Measurements from ENCODE around the gene VPS8.

The VPS8 gene

DNA sequence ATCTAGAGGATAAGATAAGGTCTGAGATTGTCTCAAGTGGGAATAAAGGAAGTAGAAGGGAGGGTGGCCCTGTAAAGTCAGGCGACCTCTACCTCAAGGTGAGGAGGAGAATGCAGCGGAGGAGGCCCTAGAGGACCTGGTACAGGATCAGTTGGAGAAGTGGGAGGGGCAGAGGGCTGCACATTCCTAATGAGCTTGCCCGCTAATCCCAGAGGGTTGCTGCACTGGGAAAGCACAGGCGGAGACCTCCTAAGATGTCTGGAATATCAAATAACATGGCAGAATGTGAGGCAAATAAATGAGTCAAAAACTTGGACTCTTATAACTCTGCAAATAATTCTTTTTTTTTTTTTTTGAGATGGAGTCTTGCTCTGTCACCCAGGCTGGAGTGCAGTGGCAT lies 30.2 kb upstream of the VPS8 start:
- DNase-seq (ENCODE audit: low read depth, low spot score): no peak

DNA sequence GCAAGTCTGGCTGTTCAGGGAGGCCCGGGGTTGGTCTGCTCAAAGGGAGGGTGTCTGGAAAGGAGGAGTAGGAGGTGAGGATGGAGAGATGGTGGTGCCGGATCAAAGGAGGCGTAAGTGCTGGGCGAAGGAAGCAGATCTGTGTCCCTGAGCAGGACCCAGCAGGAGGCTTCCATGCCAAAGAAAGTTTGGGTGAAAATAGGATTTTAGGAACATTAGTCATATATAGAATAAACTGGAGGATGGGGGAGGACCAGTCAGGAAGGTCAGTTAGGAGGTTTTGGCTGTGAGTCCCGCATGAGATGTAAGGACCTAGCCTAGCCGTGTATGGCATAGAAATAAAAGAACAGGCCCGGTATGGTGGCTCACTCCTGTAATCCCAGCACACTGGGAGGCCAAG lies 28.6 kb upstream of the VPS8 start:
- no peak for DNase-seq (ENCODE audit: low read depth, low spot score)

DNA sequence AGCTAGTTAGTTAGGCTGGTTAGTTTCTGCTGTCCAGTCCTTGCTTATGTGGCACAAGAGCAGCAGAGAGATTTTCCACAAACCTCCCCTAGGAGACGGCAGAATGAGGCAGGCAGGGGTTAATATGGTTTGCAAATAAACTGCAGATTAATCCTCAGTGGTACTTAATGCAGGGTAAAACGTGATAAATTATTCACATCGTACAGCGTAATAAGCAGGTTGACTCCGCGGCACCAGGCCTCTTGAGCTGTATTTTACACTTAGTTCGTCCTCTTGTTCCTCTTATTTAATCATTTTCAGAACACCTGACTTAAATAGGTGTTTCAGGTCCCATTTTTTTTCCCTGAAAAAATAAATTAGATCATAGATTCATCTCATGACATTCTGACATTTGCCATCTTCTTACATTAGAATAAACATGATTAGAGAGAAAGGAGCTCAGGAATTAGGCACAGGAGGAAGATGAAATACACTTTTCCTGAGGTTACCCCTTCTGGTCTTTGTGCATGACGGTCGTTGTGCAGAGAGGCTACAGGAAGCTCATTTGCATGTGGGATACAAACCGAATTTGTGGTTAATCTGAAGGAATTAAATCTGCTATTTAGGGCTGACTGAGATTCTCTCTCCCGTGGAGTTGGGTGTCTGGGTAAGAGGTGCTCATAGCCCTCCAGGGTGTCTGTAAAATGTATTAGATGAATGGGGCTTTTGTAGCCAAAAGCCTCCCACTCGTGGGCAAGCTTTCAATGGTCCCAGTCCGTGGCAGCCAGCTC lies 27.1 kb upstream of the VPS8 start:
- DNase-seq (ENCODE audit: low read depth, low spot score): no peak

DNA sequence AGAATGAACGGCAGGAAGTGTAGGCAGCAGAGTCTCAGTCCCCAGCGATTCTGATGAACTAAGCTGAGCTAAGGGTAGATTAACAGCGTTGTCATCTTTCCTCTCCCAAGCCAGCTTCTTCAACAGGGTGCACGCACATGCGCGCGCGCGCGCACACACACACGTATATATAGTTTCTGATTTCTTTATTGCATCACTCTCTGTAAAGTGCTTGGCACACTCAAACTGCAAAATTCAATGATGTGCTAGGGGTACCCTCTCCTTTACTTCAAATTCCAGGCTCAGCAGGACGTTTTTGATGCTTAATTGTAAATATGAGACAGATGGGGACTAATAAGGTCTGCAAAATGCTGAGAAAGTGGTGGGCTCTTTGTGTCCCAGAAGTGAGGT lies 26.1 kb upstream of the VPS8 start:
- no peak for DNase-seq (ENCODE audit: low read depth, low spot score)

DNA sequence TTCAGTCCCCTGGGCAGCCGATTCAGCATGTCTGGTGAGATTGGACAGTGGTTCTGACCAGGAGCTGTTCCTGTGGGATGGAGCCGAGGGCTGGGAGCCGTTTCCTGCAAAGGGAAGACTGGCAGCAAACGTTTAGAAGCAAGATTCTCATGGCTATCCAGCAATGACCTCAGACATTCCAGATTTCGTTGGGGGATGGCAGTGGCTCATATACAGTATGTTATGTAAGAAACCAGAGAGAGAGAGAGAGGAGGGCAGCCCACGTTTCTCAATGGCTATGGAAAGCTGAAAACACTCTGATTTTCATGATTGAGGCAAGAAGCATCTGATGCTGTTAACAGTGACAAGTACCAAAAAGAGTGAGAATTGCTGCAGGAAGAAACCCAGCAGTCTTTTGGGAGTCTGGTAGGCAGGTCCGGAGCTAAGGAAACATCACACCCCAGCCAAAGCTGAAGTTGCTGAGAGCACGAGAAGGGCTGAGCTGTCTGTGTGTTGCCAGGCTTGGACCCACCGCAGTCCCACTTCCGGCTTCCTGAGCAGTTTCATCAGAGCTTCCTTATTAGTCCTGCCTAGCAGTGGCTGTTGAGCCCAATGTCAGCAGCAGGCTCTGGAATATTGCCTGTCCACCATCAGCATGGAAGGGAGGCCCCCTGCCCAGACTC lies 25.6 kb upstream of the VPS8 start:
- DNase-seq (ENCODE audit: low read depth, low spot score): no peak

DNA sequence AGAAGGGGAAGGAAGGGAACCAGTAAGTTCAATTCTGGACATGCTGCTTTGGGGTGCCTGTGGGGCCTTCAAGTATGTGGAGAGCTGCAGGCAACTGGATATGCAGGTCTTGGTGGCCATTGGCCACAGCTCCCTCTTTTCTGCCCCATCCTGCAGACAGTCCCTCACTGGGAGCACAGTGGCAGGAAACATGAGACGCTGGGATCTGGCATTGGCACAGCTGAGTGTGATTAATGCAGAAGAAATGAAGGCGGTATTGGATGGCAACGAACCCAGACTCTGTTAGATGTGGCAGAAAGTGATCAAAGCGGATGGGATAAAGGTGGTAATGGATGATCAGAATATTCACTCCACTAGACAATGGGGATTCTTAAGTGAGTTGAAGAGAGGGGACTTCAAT lies 23.2 kb upstream of the VPS8 start:
- no peak for DNase-seq (ENCODE audit: low read depth, low spot score)

DNA sequence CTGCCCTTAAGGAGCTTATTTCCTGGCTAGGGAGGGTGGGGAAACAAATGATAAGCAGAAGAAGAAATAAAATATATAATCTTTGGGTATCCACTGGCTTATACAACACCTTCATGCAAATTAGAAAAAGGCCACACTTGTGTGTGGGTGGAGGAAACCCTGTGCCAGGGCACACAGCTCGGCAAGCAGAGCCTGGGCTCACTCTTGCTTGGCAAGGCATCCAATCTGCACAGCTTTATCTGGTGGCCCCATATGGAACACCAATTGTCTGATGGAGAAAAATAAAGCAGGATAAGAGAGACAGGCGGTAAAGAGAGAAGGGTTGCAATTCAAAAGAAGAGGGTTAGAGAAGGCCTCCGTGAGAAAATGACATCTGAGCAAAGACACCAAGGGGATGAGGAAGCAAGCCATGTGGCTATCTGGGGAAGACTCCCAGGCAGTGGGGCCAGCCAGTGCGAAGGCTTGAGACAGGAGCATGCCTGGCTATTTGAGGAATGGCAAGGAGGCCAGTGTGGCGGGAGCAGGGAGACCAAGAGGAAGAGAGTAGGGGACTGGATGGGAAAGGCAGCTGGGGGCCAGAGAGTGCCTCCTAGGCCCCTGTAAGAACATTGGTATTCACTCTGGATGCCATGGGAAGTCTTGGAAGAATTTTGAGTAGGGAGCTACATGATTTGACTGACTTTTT lies 22.5 kb upstream of the VPS8 start:
- DNase-seq (ENCODE audit: low read depth, low spot score): no peak

DNA sequence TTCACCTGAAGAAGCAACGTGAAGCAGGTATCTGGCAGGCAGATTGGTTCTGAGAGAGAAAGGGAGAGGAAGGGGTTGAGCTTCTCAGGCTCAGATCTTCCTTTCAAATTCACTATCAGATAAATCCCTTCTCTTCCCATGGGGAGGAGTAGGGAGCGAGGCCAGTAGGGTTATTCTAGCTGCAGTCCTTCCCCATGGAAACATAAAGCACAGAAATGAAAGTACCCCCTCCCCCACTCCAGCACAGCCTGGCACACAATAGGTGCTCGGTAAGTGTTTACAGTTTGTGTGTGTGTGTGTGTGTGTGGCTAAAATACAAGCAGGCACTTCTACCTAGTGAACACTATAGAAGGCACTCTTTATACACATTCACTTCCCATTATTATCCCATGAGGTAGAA lies 20.8 kb upstream of the VPS8 start:
- no peak for DNase-seq (ENCODE audit: low read depth, low spot score)

DNA sequence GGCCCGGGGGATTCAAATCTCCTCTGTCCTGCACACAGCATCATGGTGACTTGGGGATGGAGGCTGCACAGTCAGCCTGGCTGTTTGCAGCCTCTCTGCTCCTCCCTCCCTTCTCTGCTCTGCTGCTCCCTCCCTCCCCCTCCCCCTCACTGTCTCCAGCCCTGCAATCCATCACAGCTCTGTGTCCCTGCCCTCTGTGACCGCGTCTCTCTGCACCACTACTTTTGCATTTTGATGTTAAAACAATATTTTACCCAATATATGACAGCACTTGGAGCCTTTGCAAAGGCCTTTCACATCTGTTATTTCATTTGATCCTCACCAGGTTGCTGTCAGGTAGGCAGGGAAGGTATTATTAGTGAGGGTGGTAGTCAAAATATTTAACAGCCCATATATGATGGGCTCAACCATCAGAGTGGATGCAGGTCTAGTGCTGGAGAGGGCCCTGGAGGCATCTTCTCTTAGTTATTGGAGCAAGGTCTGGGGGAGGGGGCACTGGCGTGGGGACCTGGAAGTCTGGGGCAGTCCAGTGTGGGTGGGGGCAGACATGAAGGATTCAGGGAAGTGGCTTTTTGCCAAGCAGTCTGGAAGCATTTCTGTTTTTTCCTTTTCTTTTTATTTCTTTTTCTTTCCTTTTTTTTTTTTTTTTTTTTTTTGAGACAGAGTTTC lies 16.3 kb upstream of the VPS8 start:
- no peak for DNase-seq (ENCODE audit: low read depth, low spot score)

DNA sequence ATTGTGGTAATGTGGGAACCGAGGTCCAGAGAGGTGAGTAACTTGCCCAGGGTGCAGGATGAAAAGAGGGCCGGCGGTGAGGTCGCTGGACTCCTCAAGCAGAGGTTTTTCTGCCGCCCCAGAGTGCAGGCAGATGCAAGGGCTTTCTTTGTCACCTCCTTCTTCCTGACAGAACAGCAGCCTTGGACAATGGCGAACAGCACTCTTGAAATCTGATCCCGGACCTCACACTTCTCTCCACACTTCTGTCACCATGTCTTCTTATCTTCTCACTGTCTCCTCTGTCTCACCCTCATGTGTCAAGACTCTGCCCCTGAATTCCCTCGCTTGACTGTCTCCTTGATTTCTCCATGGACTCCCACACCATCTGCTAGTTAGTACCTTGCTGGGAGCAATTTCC lies 15.4 kb upstream of the VPS8 start:
- no peak for DNase-seq (ENCODE audit: low read depth, low spot score)

DNA sequence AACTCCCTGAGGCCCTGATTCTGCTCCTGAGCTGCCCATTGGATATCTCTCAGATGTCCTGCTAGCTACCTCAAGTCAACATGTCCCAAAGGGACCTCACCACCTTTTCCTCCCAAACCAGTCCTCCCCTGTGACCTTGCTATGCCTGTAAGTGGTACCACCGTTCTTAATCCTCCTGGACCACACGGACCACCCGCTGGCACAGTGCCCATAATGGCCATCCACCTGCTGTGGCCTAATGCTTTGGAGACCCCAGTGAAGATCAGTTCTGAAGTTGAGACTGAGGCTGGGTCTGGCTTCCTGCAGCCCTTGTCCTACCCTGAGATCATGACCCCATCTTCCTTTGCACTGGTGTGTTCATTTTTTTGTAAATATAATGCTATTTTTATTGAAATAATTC lies 15.0 kb upstream of the VPS8 start:
- no peak for DNase-seq (ENCODE audit: low read depth, low spot score)

DNA sequence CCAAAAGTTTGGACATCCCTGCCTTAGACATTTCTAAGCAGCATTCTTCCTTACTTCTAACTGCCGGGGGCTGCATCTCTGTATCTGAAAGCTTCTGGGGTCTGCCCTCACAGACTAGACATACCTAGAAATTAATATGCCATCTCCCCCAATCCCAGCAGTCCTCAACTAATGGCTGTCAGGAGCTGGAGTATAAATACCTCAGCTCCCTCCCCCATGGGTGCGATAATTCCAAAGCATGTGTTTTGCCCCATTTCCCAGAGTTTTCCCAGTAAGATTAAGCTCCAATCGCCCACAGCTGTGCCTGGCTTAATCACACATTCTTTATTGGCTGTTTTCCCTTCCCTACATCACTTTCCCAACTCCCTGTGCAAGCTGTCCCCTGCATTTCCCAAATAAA lies 13.8 kb upstream of the VPS8 start:
- no peak for DNase-seq (ENCODE audit: low read depth, low spot score)

DNA sequence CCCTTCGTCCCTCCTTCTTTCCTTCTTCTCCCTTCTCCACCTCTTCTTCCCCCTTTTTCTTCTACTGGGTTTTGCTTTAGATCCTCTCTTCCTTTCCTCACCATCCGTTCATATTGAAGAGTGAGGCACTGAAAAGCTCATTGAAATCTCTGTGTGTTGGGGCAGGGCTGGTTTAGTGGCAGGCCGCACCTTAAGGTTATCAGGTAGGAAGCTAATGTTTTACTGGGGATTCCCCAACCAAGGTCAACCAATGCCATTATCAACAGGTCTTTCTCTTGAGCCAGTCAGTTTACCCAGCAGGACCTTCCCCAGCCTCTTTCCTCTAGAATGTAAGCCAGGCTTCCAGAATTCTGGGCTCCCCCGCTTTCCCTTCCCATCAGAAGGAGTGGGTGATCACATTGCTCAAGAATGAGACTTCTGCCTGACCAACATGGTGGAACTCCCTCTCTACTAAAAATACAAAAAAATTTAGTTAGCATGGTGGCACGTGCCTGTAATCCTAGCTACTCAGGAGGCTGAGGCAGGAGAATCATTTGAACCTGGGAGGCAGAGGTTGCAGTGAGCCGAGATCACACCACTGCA lies 11.5 kb upstream of the VPS8 start:
- DNase-seq (ENCODE audit: low read depth, low spot score): no peak

DNA sequence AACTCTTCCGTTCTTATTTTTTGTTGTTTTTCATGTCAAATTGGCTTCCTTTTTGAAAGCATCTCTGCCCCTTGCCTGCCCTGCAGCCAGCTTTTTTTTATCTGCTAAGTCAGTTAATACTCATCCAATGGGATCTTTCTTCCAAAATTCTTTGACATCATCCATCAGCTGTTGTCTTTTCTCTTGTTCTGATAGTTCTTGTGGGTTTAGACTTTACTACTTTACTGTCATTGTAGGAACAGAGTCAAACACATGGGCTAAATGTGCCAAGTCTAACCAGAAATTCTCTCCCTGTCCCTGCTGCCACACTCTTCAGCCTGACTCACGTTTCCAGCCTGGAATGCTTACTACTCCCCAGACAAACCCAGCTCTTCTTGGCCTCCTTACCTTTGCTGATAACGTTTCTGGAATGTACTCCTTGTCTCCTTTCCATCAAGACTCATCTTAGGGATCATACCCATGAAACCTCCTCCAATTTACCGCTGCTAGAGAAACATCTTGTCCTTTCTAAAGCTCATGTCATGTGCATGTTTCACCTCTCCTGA lies 10.7 kb upstream of the VPS8 start:
- DNase-seq (ENCODE audit: low read depth, low spot score): no peak

DNA sequence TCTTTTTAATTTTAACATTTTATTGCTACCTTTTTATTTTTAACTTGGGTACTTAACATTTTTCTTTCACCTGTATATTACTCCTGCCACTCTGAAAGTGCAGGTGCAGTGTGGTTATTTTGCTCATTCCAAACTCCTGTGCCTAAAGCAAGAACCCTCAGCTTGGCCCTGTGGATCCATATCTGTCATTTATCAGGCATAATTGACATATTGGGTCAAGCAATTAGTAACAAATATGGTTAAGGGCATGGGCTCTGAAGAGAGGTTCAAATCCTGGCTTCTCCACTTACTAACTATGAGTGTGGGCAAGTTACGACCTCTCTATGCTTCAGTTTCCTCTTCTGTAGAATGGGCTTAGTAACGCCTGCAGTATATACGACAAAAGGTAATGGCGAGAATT lies 9.8 kb upstream of the VPS8 start:
- DNase-seq (ENCODE audit: low read depth, low spot score): no peak

DNA sequence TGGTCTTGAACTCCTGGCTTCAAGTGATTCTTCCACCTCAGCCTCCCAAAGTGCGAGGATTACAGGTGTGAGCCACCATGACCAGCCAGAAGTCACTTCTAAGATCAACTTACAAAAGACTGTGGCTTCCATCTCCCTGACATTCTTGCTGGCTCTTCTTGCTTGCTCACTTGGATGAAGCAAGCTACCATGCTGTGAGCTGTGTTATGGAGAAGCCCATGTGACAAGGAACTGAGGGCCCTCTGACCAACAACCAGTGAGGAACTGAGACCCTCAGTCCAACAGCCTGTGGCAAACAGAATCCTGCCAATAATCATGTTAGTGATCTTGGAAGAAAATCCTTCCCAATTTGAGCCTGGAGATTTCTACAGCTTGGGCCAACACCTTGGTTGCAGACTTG lies 7.2 kb upstream of the VPS8 start:
- no peak for DNase-seq (ENCODE audit: low read depth, low spot score)

DNA sequence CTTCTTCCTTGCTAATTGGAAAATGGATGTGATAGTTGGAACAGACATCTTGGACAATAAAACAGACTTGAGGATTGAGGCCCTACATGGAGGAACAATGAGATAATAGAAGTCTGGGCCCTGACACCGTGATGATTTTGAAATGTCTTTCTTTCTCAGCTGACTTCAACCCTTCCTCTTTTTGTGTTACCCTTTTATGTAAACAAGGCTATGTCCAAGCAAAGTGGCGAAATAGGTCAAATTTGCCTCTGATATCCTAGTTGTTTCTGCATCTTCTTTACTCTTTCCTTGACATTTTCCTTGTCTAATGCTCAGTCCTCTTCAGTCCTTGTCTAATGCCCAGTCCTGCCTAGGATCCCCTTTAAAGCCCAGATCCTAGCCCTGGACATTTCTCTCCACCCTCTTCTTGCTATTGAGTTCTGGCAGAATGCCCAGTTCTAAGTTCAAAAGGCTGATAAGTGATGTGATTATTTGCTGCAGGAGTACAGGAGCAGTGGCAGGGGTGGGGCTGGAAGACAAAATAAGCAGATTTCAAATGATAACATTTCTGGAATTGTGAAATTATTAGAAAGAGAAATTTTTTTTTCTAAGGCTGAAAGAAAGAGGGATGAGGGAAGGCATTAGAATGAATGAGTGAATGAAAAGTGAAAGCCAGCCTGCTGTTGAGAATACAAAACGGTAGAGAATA lies 6.5 kb upstream of the VPS8 start:
- no peak for DNase-seq (ENCODE audit: low read depth, low spot score)

DNA sequence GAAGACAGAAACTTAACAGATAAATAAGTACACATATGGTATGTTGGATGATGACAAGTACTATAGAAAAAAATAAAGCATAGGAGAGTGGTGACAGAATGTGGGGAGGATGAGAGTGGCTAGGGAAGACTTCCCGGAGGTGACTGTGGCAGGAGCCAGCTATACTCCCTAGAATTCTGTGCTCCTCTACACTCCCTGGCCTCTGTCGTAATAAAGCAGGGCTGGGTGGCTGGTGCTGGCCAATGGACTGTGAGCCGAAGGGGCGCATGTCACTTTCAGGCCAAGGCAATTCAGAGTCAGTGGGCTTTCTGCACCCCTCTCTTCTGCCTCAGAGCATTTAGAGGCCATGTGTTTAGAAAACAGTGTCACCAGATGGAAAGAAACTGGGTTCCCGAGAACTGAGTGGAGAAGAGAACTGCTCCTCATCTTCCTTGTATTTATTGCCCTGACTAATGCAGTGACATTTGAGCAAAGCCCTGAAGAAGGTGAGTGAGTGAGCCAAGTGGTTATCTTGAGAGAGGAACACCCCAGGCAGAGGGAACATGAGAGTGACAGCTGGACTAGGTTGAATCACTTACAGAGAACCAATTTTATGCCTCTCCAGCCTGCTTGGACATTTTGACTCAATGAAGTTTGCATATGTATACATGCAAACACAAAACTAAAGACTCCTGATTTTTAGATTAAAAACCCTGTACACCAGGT lies 5.2 kb upstream of the VPS8 start:
- no peak for DNase-seq (ENCODE audit: low read depth, low spot score)

DNA sequence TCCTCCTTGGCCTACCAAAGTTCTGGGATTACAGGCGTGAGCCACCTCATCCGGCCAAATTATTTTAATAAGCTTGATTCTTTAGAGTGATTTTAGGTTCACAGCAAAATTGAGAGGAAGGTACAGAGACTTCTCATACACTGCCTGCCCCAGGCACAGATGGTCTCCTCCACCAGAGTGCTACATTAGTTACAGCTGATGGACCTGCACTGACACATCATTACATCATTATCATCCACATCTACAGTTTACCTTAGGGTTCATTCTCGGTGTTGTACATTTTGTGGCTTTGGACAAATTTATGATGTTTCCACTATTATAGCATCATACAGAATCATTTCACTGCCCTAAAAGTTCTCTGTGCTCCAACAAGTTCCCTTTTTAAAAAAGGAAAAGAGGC lies 4.4 kb upstream of the VPS8 start:
- no peak for DNase-seq (ENCODE audit: low read depth, low spot score)

DNA sequence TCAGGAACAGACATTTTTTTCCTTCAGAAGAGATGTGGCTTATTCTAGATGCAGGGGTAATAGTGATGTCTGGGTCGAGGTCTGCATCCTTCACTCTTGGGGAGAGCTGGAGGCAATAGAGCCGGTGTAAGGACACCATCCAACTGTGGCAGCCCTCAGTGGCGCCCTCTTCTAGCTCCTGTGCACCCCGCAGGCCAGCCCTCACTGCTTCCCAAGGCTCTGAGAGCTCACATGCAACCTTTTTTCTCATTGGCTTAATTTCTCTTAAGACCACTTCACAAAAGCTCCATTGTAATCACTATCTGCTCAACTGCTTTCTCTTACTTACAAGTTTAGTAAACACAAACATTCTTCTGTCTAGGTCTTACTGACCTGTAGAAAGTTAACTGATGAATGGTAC lies 3.9 kb upstream of the VPS8 start:
- no peak for DNase-seq (ENCODE audit: low read depth, low spot score)

DNA sequence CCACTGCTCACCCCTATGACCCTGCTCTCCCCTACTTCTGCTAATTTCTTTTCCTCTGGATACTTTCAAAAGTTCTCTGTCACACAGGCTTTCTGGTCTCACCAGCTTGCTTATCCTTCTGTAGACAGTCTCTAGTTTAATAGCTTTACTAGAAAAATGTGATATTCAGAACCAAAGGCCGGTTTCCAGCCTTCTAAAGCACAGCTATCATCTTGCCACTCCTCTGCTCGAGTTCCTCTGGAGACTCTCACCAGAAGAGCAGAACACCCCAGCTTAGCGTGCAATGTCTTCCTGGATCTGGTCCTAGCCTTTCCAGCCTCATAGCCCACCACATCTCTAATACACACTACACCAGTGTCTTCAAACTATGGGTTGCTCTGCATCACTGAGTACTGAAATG lies 1.8 kb upstream of the VPS8 start:
- no peak for DNase-seq (ENCODE audit: low read depth, low spot score)

Data from activated CD4-positive, CD25-positive, alpha-beta regulatory T cell treated with anti-CD3 and anti-CD28 coated beads, Interleukin-2, amount 50 U/mL, for 16 hours (primary cell).